H9 (cell line): ENCODE data around the gene ARL4D. TPM values are rescaled to one million over a fixed set of nuclear protein-coding genes. Genes with fewer than 3 reads are reported as not detected.
"Not testable (repeated sequence)": the region's sequence is repeated elsewhere in the genome, so short reads cannot be mapped to it uniquely, and the experiment has no call there.

Experiments
- DNase-seq: peaks from one replicate; pipeline ENCODE4 v3.0.0-alpha.2; 2017
- H2AFZ ChIP-seq: one replicate; pipeline ENCODE4 v1.6.1; 2013; ENCODE audit warnings: mild to moderate bottlenecking, low read length, control low read depth, moderate library complexity
- H2AK5ac ChIP-seq: 2 replicates; pipeline ENCODE4 v1.6.1; 2013; ENCODE audit warnings: low read length, control low read depth, mixed read lengths; ENCODE audit not compliant: insufficient read length
- H2BK120ac ChIP-seq: one replicate; pipeline ENCODE4 v1.6.1; 2013; ENCODE audit warnings: low read depth, mild to moderate bottlenecking, low read length, control low read depth, inconsistent platforms; ENCODE audit not compliant: poor library complexity, severe bottlenecking
- H2BK12ac ChIP-seq: 2 replicates; pipeline ENCODE4 v1.6.1; 2013; ENCODE audit warnings: low read length, control low read depth, mixed read lengths, low read depth; ENCODE audit not compliant: insufficient read length
- H2BK15ac ChIP-seq: 2 replicates; pipeline ENCODE4 v1.6.1; 2013; ENCODE audit warnings: low read depth, low read length, control low read depth
- H2BK20ac ChIP-seq: one replicate; pipeline ENCODE4 v1.6.1; 2013; ENCODE audit warnings: low read depth, mild to moderate bottlenecking, low read length, control low read depth, inconsistent platforms; ENCODE audit not compliant: poor library complexity, severe bottlenecking
- H2BK5ac ChIP-seq: 2 replicates; pipeline ENCODE4 v1.6.1; 2013; ENCODE audit warnings: low read length, control low read depth, mixed read lengths; ENCODE audit not compliant: insufficient read length
- H3K14ac ChIP-seq: 2 replicates; pipeline ENCODE4 v1.6.1; 2013; ENCODE audit warnings: low read length, control low read depth; ENCODE audit not compliant: insufficient read depth
- H3K18ac ChIP-seq: 2 replicates; pipeline ENCODE4 v1.6.1; 2013; ENCODE audit warnings: low read depth, mild to moderate bottlenecking, mixed read lengths, low read length, control low read depth; ENCODE audit not compliant: insufficient read length
- H3K23ac ChIP-seq: 2 replicates; pipeline ENCODE4 v1.6.1; 2013; ENCODE audit warnings: low read length, control low read depth, mixed read lengths, low read depth; ENCODE audit not compliant: insufficient read length
- H3K23me2 ChIP-seq: 2 replicates; pipeline ENCODE4 v1.6.1; 2013; ENCODE audit warnings: low read depth, mild to moderate bottlenecking, mixed read lengths, low read length, control low read depth; ENCODE audit not compliant: insufficient read length, poor library complexity, severe bottlenecking
- H3K27ac ChIP-seq: 2 replicates; pipeline ENCODE4 v1.5.1; 2013; ENCODE audit warnings: low read length, control low read depth, mixed read lengths, low read depth; ENCODE audit not compliant: insufficient read length
- H3K27me3 ChIP-seq: 2 replicates; pipeline ENCODE4 v1.6.1; 2013; ENCODE audit warnings: low read length, control low read depth, inconsistent platforms; ENCODE audit not compliant: insufficient read depth
- H3K4ac ChIP-seq: 2 replicates; pipeline ENCODE4 v1.6.1; 2013; ENCODE audit warnings: low read depth, mild to moderate bottlenecking, control low read depth, inconsistent platforms, low read length, moderate library complexity
- H3K4me1 ChIP-seq: 2 replicates; pipeline ENCODE4 v1.6.1; 2013; ENCODE audit warnings: low read length, control low read depth, inconsistent platforms; ENCODE audit not compliant: insufficient read depth
- H3K4me2 ChIP-seq: 2 replicates; pipeline ENCODE4 v1.6.1; 2013; ENCODE audit warnings: low read length, control low read depth, mixed read lengths; ENCODE audit not compliant: insufficient read length, insufficient read depth
- H3K56ac ChIP-seq: 2 replicates; pipeline ENCODE4 v1.6.1; 2013; ENCODE audit warnings: low read depth, mild to moderate bottlenecking, mixed read lengths, low read length, control low read depth; ENCODE audit not compliant: insufficient read length
- H3K79me1 ChIP-seq: 2 replicates; pipeline ENCODE4 v1.6.1; 2013; ENCODE audit warnings: low read depth, mild to moderate bottlenecking, moderate library complexity, low read length, control low read depth, inconsistent platforms; ENCODE audit not compliant: insufficient read depth, poor library complexity, severe bottlenecking
- H3K79me2 ChIP-seq: 2 replicates; pipeline ENCODE4 v1.6.1; 2013; ENCODE audit warnings: low read length, control low read depth, inconsistent platforms; ENCODE audit not compliant: insufficient read depth
- H3K9ac ChIP-seq: 2 replicates; pipeline ENCODE4 v1.6.1; 2013; ENCODE audit warnings: low read length, control low read depth, mixed read lengths; ENCODE audit not compliant: insufficient read length; ENCODE audit errors: extremely low read depth
- H3K9me3 ChIP-seq: one replicate; pipeline ENCODE4 v1.6.1; 2013; ENCODE audit warnings: low read depth, low read length, inconsistent platforms; ENCODE audit not compliant: control insufficient read depth
- H3T11ph ChIP-seq: one replicate; pipeline ENCODE4 v1.6.1; 2013; ENCODE audit warnings: mild to moderate bottlenecking, low read length, control low read depth, inconsistent platforms
- H4K20me1 ChIP-seq: one replicate; pipeline ENCODE4 v1.6.1; 2013; ENCODE audit not compliant: control insufficient read depth, insufficient read length, insufficient read depth
- H4K5ac ChIP-seq: 2 replicates; pipeline ENCODE4 v1.6.1; 2013; ENCODE audit warnings: low read depth, mild to moderate bottlenecking, mixed read lengths, low read length, control low read depth; ENCODE audit not compliant: insufficient read length
- H4K8ac ChIP-seq: replicated peaks from 2 replicates; pipeline ENCODE4 v1.6.1; 2013; ENCODE audit warnings: low read length, control low read depth, mixed read lengths, low read depth; ENCODE audit not compliant: insufficient read length
- H4K91ac ChIP-seq: 2 replicates; pipeline ENCODE4 v1.6.1; 2013; ENCODE audit warnings: low read depth, mild to moderate bottlenecking, moderate library complexity, mixed read lengths, low read length, control low read depth; ENCODE audit not compliant: insufficient read length
- H3K27ac Mint-ChIP-seq, 3 experiments: 2 replicates in 2 of 3; 3 replicates in 1 of 3; pipeline ENCODE4 v1.8.0; 2020 to 2021; ENCODE audit warnings: mixed read lengths in 3 of 3, mild to moderate bottlenecking in 1 of 3, moderate library complexity in 1 of 3
- H3K27me3 Mint-ChIP-seq: 2 replicates; pipeline ENCODE4 v1.8.0; 2021; ENCODE audit warnings: low read depth, mild to moderate bottlenecking, moderate library complexity, mixed read lengths
- H3K36me3 Mint-ChIP-seq, 3 experiments: 2 replicates in 2 of 3; 3 replicates in 1 of 3; pipeline ENCODE4 v1.8.0; 2020 to 2021; ENCODE audit warnings: low read depth in 3 of 3, mixed read lengths in 3 of 3; ENCODE audit not compliant: insufficient read depth in 1 of 3
- H3K4me1 Mint-ChIP-seq, 2 experiments: 2 replicates each; pipeline ENCODE4 v1.8.0; 2020; ENCODE audit warnings: mixed read lengths in 2 of 2
- H3K4me3 Mint-ChIP-seq, 2 experiments: 2 replicates in 1 of 2; 3 replicates in 1 of 2; pipeline ENCODE4 v1.8.0; 2020 to 2021; ENCODE audit warnings: mild to moderate bottlenecking in 2 of 2, mixed read lengths in 2 of 2, moderate library complexity in 1 of 2
- H3K9me3 Mint-ChIP-seq, 2 experiments: 2 replicates in 1 of 2; 3 replicates in 1 of 2; pipeline ENCODE4 v1.8.0; 2020; ENCODE audit warnings: mild to moderate bottlenecking in 2 of 2, mixed read lengths in 2 of 2, moderate library complexity in 1 of 2
- WGBS: extraction: QIAGEN DNeasy Blood & Tissue Kit; methylation state at CpG from one replicate; pipeline ENCODE4 v1.1.7; 2013; ENCODE audit warnings: missing lambda C conversion rate, low lambda C conversion rate, mixed read lengths; ENCODE audit not compliant: insufficient read length; ENCODE audit errors: extremely low coverage; 5-methylcytosine and 5-hydroxymethylcytosine counted together
- total RNA-seq: library from RNA; stranded (reverse); gene quantifications from 2 replicates; pipeline ENCODE4 v1.2.1, GENCODE V29; 2021
- TF ChIP-seq, protein P1 (sequence below): fragments of 200-600 bp; sonication (generic); conservative IDR thresholded peaks from 3 replicates; pipeline ENCODE4 v1.8.0; 2021; ENCODE audit warnings: antibody characterized with exemption, mild to moderate bottlenecking

Gene ARL4D
- total RNA-seq, 1 experiment from 2014 or later: 6.2 TPM

DNA sequence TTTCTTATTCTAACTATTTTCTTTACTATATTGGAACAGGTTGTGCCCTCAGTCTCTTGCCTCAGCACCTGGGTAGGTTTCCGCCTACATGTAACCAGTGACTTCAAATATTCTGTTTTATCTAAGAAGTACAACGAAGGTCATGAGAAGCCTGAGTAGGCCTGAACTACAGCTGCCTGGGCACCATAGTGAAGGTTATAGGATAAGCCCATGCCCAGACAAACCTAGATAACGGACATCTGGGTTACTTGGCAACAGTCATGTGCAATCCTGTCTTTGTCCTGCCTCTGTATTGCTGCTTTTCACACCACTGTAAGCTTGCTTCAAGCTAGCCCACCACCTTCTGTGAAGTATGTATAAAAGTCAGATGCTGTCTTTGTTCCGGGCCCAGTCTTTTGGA, 25.4 kb upstream of the ARL4D start:
- no peak overlapping the region for H2BK12ac ChIP-seq
- Mint-ChIP-seq H3K27ac (no peak overlapping the region), H3K27me3 (no peaks in the 10 kb centered on the region; the same call in 1 of the 2 replicates), H3K36me3 (no peaks in the 10 kb centered on the region), H3K4me1 (peaks cover 14 to 17% of the 10 kb centered on the region in 2 experiments), H3K9me3 (0 out of 5 replicates have a peak, but pooled peaks cover 0 to 2% of the 10 kb centered on the region in 2 experiments), H3K4me3 (no peak overlapping the region)
- H3K18ac ChIP-seq: no peak overlapping the region
- no peaks in the 10 kb centered on the region for H3K79me1 ChIP-seq
- H3K4ac ChIP-seq: no peak overlapping the region
- H3K79me2 ChIP-seq: no peaks in the 10 kb centered on the region
- no peak overlapping the region for H4K5ac ChIP-seq
- no peak overlapping the region for H2BK20ac ChIP-seq
- no peak overlapping the region for H3K14ac ChIP-seq
- H2BK15ac ChIP-seq: no peak overlapping the region
- H3K56ac ChIP-seq: no peak overlapping the region
- H2BK5ac ChIP-seq: no peak overlapping the region
- TF ChIP-seq, protein P1, sequence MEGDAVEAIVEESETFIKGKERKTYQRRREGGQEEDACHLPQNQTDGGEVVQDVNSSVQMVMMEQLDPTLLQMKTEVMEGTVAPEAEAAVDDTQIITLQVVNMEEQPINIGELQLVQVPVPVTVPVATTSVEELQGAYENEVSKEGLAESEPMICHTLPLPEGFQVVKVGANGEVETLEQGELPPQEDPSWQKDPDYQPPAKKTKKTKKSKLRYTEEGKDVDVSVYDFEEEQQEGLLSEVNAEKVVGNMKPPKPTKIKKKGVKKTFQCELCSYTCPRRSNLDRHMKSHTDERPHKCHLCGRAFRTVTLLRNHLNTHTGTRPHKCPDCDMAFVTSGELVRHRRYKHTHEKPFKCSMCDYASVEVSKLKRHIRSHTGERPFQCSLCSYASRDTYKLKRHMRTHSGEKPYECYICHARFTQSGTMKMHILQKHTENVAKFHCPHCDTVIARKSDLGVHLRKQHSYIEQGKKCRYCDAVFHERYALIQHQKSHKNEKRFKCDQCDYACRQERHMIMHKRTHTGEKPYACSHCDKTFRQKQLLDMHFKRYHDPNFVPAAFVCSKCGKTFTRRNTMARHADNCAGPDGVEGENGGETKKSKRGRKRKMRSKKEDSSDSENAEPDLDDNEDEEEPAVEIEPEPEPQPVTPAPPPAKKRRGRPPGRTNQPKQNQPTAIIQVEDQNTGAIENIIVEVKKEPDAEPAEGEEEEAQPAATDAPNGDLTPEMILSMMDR: no peak
- no peaks in the 10 kb centered on the region for H3K4me1 ChIP-seq
- no peak overlapping the region for H2AK5ac ChIP-seq
- H3K27ac ChIP-seq: no peak overlapping the region
- no peak overlapping the region for H3T11ph ChIP-seq
- H3K9me3 ChIP-seq: no peaks in the 10 kb centered on the region
- WGBS: no CpG with 5 or more reads among the region's 4 CpGs
- DNase-seq: no peak
- no peaks in the 10 kb centered on the region for H4K20me1 ChIP-seq
- peaks cover 5% of the 10 kb centered on the region for H3K23me2 ChIP-seq
- H2AFZ ChIP-seq: no peak overlapping the region
- no peak overlapping the region for H3K23ac ChIP-seq
- H4K8ac ChIP-seq: no peak overlapping the region
- no peak overlapping the region for H3K4me2 ChIP-seq
- H3K9ac ChIP-seq: no peak overlapping the region
- H2BK120ac ChIP-seq: no peak overlapping the region
- no peak overlapping the region for H4K91ac ChIP-seq
- H3K27me3 ChIP-seq: no peaks in the 10 kb centered on the region

GRCh38 chr17:43375915-43376314, 22.9 kb upstream of the ARL4D start:
- H3K4me2 ChIP-seq, H3K27ac Mint-ChIP-seq, H2BK120ac ChIP-seq, H2AFZ ChIP-seq, H4K20me1 ChIP-seq, H3K18ac ChIP-seq, H3K27me3 Mint-ChIP-seq, H3T11ph ChIP-seq, H3K23ac ChIP-seq, H4K91ac ChIP-seq, H3K56ac ChIP-seq, H3K9ac ChIP-seq, H3K4me1 Mint-ChIP-seq, H2BK5ac ChIP-seq, H3K79me2 ChIP-seq, H2AK5ac ChIP-seq, H3K27me3 ChIP-seq, H4K5ac ChIP-seq, H3K4me1 ChIP-seq, H2BK12ac ChIP-seq, H3K14ac ChIP-seq, H4K8ac ChIP-seq, H3K23me2 ChIP-seq, H3K79me1 ChIP-seq, H2BK20ac ChIP-seq, H2BK15ac ChIP-seq, H3K4me3 Mint-ChIP-seq, H3K9me3 ChIP-seq, H3K4ac ChIP-seq, DNase-seq, H3K27ac ChIP-seq: not testable (repeated sequence)
- H3K36me3 Mint-ChIP-seq: peaks cover 4 to 12% (median 11%) of the 10 kb centered on the region in 3 experiments; a peak in 6 of 7 replicates
- peaks cover 16% of the 10 kb centered on the region in 2 experiments for H3K9me3 Mint-ChIP-seq
- no CpG with 5 or more reads among the region's 4 CpGs for WGBS
